ENCODE results near the gene GNLY. TPM values are rescaled to one million over a fixed set of nuclear protein-coding genes. Genes with fewer than 3 reads are reported as not detected.

GNLY gene
- total and polyA plus RNA-seq, 11 donors = 0.29 to 47.1 (median 2.1) TPM; not detected in 2

DNA sequence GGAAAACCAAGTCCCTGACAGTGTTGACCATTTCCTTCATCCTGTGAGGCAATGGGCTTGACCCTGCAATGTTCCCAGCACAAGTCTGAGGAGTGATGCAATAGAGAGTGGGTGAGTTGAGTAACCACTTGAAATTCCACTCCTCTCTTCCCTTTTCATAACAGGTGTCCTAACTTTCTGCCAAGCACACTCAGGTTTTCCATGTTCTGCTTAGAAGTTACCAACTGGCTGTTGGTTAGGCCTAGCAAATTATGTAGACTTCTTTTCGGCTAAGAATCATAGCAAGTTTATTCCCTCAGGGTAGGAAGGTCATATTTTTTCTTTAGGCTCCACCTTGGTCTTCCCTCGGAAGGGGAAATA is 11.5 kb downstream of the GNLY start:
- H3K27ac ChIP-seq = peak overlapping the region in 10 of 12 donors; percentile 15 to 94 (median 44)

DNA sequence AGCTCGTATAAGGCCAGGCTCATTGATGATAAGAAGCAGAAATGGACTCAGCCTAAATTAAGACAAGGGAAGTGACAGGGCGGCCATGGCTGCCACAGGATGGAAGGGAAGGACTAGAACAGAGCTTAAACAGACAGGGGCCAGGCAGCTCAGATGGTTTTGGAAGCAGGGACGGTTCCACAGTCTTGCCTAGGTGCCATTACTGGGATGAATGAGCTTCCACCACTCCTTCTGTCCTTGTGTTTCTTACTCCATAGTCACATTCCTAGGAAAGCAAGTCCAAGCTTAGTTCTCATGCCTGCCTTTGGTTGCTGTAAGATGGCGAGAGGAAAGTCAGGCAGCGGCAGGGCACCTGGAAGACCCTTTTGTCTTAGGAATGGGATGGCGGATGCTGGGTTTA is 11.9 kb downstream of the GNLY start:
- TF ChIP-seq, protein P1, sequence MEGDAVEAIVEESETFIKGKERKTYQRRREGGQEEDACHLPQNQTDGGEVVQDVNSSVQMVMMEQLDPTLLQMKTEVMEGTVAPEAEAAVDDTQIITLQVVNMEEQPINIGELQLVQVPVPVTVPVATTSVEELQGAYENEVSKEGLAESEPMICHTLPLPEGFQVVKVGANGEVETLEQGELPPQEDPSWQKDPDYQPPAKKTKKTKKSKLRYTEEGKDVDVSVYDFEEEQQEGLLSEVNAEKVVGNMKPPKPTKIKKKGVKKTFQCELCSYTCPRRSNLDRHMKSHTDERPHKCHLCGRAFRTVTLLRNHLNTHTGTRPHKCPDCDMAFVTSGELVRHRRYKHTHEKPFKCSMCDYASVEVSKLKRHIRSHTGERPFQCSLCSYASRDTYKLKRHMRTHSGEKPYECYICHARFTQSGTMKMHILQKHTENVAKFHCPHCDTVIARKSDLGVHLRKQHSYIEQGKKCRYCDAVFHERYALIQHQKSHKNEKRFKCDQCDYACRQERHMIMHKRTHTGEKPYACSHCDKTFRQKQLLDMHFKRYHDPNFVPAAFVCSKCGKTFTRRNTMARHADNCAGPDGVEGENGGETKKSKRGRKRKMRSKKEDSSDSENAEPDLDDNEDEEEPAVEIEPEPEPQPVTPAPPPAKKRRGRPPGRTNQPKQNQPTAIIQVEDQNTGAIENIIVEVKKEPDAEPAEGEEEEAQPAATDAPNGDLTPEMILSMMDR (IDR thresholded peaks at IDR 0.05) = no peak
- no peak for TF ChIP-seq POLR2A (IDR thresholded peaks at IDR 0.05)
- ATAC-seq (no peak), DNase-seq (no peak)
- Histone ChIP-seq H3K4me1 (peaks cover 5 to 90% (median 34%) of the 10 kb centered on the region in 12 donors), H3K27ac (peak overlapping the region in 11 of 12 donors; percentile 15 to 94 (median 42)), H3K4me3 (no peak overlapping the region), H3K27me3 (no peaks in the 10 kb centered on the region), H3K36me3 (no peaks in the 10 kb centered on the region), H3K9me3 (no peaks in the 10 kb centered on the region)
- intact Hi-C loops (cut with DNase I) = loop anchor here (2.0 to 10.0 kb wide), 7 partner anchors 25 to 71 kb away; no protein-coding TSS in a partner anchor
- 80 to 88% (median 84%) methylated on average over 5 to 6 of the region's 6 CpGs for WGBS, 4 donors

More for the DNA sequence above, 11.5 kb downstream of the GNLY start:
- WGBS, 4 donors = 67 to 78% (median 72%) methylated on average over 2 of the region's 2 CpGs
- H3K9me3 ChIP-seq = no peaks in the 10 kb centered on the region
- intact Hi-C loops (cut with DNase I) = loop anchor here (2.0 to 10.0 kb wide), 7 partner anchors 25 to 71 kb away; no protein-coding TSS in a partner anchor
- ATAC-seq (peak; percentile 47 to 82 (median 71)), DNase-seq (peak in 1 of 5 donors; percentile 60)
- TF ChIP-seq, protein P1 (IDR thresholded peaks at IDR 0.05) = no peak
- TF ChIP-seq POLR2A (IDR thresholded peaks at IDR 0.05) = no peak
- no peaks in the 10 kb centered on the region for H3K36me3 ChIP-seq
- no peaks in the 10 kb centered on the region for H3K27me3 ChIP-seq
- H3K4me1 ChIP-seq = peaks cover 5 to 89% (median 31%) of the 10 kb centered on the region in 12 donors
- no peak overlapping the region for H3K4me3 ChIP-seq

GRCh38 chr2:85706599-85707296 is 12.6 kb downstream of the GNLY start:
- Histone ChIP-seq H3K27me3 (no peaks in the 10 kb centered on the region), H3K4me3 (no peak overlapping the region), H3K4me1 (peaks cover 5 to 91% (median 39%) of the 10 kb centered on the region in 12 donors), H3K27ac (peak overlapping the region; percentile 15 to 94 (median 40)), H3K36me3 (no peaks in the 10 kb centered on the region), H3K9me3 (no peaks in the 10 kb centered on the region)
- intact Hi-C loops (cut with DNase I) = loop anchor here (1.0 to 10.0 kb wide), 8 partner anchors 26 to 72 kb away; no protein-coding TSS in a partner anchor
- ATAC-seq (peak in 2 of 4 donors; percentile 5 to 10), DNase-seq (peak in 2 of 5 donors; percentile 69 to 70)
- no peak for TF ChIP-seq POLR2A (IDR thresholded peaks at IDR 0.05)
- TF ChIP-seq, protein P1 (IDR thresholded peaks at IDR 0.05) = no peak
- 82 to 91% (median 86%) methylated on average over 8 to 10 of the region's 10 CpGs for WGBS, 4 donors

- ATAC-seq (peak in 1 of 4 donors; percentile 38), DNase-seq (peak in 2 of 5 donors; percentile 63 to 72)
- intact Hi-C loops (cut with DNase I) = loop anchor here (1.0 to 10.0 kb wide), 8 partner anchors 27 to 73 kb away; no protein-coding TSS in a partner anchor
- peaks cover 5 to 90% (median 42%) of the 10 kb centered on the region in 12 donors for H3K4me1 ChIP-seq
- H3K27me3 ChIP-seq = no peaks in the 10 kb centered on the region
- no peaks in the 10 kb centered on the region for H3K36me3 ChIP-seq
- no peaks in the 10 kb centered on the region for H3K9me3 ChIP-seq
- WGBS, 4 donors = 0 to 3% (median 1%) methylated on average over 10 of the region's 10 CpGs
- H3K4me3 ChIP-seq = no peak overlapping the region
- TF ChIP-seq, protein P1 (IDR thresholded peaks at IDR 0.05) = peak; percentile 82 to 94 (median 88)
- no peak for TF ChIP-seq POLR2A (IDR thresholded peaks at IDR 0.05)
- H3K27ac ChIP-seq = peak overlapping the region in 7 of 12 donors; percentile 30 to 94 (median 42)
These were observed 13.1 kb downstream of the GNLY start for GRCh38 chr2:85707304-85707703.
